ENCODE measurements around the gene OSBPL8.

Gene OSBPL8

DNA sequence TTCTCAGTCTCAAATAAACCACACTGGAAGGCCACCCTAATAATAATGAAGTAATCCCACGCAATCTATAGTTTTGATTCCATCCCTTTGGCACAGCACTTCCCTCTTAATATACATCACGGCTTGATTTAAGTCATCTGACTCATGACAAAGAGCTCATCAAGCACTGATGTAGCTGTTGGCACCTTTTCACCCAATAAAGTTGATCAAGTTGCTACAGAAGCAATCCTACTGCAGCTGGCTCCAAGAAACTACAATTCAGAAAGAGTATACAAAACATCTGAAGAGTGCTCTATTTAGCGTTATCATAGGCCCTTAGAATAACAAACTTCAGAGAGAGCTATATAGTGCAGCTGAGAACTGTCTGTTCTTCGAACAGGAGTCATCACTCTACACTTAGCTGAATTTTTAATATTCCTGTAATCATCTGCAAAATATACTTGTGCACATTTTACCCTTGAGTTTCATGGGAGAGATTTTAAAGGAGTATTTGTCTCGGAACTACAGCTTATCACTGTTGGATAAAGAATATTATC is 94.9 kb downstream of the OSBPL8 start:
- DNase-seq (ENCODE audit: low read depth) = no peak

- DNase-seq (ENCODE audit: low read depth) = no peak
These were observed 96.8 kb downstream of the OSBPL8 start for GRCh38 chr12:76462668-76463224.

GRCh38 chr12:76460807-76461206 is 98.8 kb downstream of the OSBPL8 start:
- no peak for DNase-seq (ENCODE audit: low read depth)

DNA sequence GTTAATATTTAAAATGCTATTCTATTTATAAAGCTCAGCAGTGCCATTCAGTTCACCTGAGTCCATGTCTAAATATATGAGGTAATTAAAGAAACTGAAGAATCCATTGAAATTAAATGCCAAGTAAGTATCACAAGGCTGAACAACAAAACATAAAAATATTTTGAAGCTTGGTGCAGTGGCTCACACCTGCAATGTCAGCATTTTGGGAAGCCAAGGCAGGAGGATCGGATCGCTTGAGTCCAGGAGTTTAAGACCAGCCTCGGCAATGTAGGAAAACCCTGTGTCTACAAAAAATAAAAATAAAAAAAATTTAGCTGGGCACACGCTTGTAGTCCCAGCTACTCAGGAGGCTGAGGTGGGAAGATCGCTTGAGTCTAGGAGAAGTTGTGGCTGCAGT is 101.8 kb downstream of the OSBPL8 start:
- DNase-seq (ENCODE audit: low read depth) = no peak

DNA sequence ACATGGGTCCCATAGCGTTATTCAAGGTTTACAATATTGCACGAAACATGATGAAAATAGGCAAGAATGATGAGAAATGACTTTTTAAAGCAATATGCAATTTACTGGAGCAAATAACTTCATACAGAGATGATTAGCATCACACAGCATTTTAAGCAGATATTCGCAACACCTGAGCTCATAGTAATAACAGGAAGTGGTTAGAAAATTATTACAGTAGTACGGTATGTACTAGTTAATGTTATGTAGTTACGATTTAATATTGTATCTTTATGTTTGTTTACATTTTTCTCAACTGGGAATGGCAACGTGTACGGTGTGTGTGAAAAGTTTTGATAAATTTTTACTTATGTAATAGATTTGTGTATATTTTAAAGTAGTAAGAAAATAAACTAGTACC is 102.6 kb downstream of the OSBPL8 start:
- DNase-seq (ENCODE audit: low read depth) = no peak

GRCh38 chr12:76455582-76456345 is 103.8 kb downstream of the OSBPL8 start:
- no peak for DNase-seq (ENCODE audit: low read depth)

DNA sequence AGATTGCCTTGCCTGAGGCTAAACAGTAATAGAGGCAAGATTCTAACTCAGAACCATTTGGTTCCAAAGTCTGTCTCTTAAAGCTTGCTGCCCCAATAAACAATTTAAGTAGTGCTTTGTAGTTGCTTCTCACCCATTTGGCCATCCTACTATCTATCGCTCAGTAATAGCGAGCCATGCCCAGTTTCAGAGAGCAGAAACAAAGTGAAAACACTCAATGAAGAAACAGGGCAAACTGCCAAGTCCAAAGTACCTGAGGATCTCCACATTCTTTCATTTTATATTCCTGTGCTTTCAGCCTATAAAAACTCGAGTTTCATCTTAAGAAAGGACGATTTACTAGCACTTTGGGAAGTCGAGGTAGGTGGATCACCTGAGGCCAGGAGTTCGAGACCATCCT is 108.0 kb downstream of the OSBPL8 start:
- no peak for DNase-seq (ENCODE audit: low read depth)

DNA sequence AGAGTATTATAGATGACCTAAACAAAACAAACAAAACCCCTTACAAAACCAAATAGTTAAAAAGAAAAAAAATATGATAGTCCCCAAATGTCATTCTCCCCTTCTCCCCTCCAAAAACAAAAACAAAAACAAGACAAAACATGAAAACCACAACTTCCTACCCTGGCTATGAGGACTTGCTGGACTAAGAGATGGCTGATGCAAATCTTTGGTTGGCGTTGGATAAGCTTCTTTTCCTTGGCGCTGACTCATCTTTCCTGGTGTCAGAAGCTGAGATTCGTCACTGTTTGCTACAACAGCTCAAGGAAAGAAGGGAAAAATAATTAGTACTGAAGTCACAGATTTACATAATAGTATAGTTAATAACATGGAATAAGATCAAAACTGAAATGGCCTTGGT is 108.9 kb downstream of the OSBPL8 start:
- no peak for DNase-seq (ENCODE audit: low read depth)

- DNase-seq (ENCODE audit: low read depth) = no peak
These were observed 109.6 kb downstream of the OSBPL8 start for GRCh38 chr12:76449993-76450392.

- DNase-seq (ENCODE audit: low read depth) = no peak
These were observed 110.0 kb downstream of the OSBPL8 start for GRCh38 chr12:76449583-76449982.

DNA sequence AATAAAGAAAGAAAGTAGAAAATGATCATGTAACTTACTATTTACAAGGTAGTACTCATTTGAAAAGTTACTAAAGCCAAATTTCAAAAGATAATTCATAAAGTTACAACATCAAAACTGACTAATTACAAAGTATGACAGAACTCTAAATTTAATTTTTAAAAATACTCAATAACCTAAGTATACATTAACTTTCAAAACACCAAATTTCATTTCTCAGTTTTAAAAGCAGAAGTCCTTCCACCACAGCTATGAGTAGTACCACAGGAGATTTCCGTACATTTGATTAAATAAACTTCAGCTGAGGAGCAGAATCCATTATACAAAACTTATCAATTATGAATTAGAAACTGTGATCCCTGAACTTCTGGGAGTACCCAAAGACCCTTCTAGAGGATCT is 110.6 kb downstream of the OSBPL8 start:
- no peak for DNase-seq (ENCODE audit: low read depth)

- DNase-seq (ENCODE audit: low read depth) = no peak
These were observed 113.5 kb downstream of the OSBPL8 start for GRCh38 chr12:76446090-76446489.

- DNase-seq (ENCODE audit: low read depth) = no peak
These were observed 114.1 kb downstream of the OSBPL8 start for GRCh38 chr12:76445462-76445861.

DNA sequence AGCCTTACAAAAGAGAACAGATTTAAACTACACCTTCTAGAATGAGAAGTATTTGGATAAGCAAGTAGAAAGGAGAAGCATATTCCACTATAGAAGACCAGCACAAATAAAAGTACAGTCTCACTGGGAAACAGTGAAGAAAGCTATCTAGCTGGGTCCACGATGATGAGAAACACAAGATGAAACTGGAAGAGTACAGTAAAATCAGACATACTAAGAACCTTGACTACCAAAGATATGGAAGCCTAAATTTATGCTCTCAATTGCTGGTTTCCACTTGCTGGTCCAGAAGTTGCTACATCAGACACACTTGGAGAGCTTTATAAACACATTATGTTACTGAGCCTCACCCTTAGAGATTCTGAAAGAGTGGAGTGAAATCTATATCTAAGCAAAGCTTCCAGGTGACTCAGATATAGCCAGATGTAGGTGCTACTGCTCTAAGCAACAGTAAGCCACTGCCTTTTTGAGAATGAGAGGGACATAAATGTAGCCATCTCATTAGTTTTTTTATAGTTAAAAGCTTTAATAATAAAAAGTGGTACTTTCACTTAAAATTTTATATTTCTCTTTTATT is 115.1 kb downstream of the OSBPL8 start:
- DNase-seq (ENCODE audit: low read depth) = no peak

- DNase-seq (ENCODE audit: low read depth) = no peak
These were observed 118.6 kb downstream of the OSBPL8 start for GRCh38 chr12:76441016-76441415.

DNA sequence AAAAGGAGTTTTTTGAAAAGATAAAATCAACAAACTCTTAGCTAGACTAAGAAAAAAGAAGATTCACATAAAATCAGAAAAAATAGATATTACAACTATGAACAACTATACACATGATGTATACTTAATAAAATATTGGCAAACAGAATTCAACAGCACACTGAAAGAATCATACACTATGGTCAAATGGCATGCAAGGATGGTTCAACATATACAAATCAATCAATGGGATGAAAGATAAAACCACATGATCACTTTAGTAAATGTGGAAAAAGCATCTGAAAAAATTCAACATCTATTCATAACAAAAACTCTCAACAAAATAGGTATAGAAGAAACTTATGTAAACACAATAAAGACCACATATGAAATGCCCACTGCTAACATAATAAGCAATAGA is 126.8 kb downstream of the OSBPL8 start:
- no peak for DNase-seq (ENCODE audit: low read depth)

- no peak for DNase-seq (ENCODE audit: low read depth)
These were observed 131.5 kb downstream of the OSBPL8 start for GRCh38 chr12:76428117-76428516.

DNA sequence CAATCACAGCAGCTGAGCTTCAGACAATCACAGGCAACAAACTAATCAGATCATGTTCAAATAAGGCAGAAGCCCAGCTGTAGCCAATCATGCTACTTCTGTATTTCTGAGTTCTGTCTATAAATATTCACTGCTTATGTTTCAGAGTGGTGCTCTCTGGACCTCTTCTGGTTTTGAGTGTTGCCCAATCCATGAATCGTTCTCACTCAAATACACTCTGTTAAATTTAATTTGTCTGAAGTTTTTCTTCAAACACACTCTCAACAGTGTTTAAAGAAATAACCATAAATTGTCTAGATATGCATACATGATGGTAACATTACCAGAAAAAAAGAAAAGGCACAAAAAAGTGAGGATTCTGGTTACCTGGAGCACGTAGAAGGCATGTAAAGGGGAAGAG is 133.4 kb downstream of the OSBPL8 start:
- DNase-seq (ENCODE audit: low read depth) = no peak

DNA sequence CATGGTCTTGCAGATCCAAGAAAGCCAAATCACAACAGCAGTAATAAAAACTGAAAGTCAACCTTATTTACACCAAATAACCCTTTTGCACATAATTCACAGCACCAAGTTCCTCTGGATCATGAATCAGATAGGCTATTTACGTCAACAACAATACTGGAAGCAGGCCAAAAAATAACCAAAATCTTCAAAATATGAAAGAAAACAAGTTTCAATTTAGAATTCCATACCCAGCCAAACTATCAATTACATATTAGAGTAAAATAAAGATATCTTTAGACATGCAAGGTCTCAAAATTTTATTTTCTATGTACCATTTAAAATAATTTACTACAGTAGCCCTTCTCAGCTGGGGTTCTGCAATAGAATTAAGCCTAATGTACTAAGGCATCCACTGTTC is 134.6 kb downstream of the OSBPL8 start:
- DNase-seq (ENCODE audit: low read depth) = no peak

GRCh38 chr12:76422543-76423438 is 136.8 kb downstream of the OSBPL8 start:
- no peak for DNase-seq (ENCODE audit: low read depth)

- DNase-seq (ENCODE audit: low read depth) = no peak
These were observed 137.4 kb downstream of the OSBPL8 start for GRCh38 chr12:76422154-76422542.

GRCh38 chr12:76421046-76421445 is 138.5 kb downstream of the OSBPL8 start:
- DNase-seq (ENCODE audit: low read depth) = no peak

All from activated gamma-delta T cell treated with anti-CD3 and anti-CD28 coated beads, Interleukin-2, amount 50 U/mL, for 16 hours (primary cell).